Chondrocyte (in vitro differentiated cells): ENCODE results near the gene MAN2A1. TPM values are rescaled to one million over a fixed set of nuclear protein-coding genes. Genes with fewer than 3 reads are reported as not detected.

Experiments
- DNase-seq: peaks from one replicate; pipeline ENCODE4 v3.0.0; 2021; ENCODE audit warnings: mixed read lengths, low spot score
- H3K27ac Mint-ChIP-seq: one replicate; pipeline ENCODE4 v1.8.0; 2021; ENCODE audit warnings: mild to moderate bottlenecking, moderate library complexity, mixed read lengths; ENCODE audit not compliant: unreplicated experiment
- H3K27me3 Mint-ChIP-seq: 2 replicates; pipeline ENCODE4 v1.8.0; 2021; ENCODE audit warnings: low read depth, mixed read lengths
- H3K36me3 Mint-ChIP-seq: 2 replicates; pipeline ENCODE4 v1.8.0; 2021; ENCODE audit warnings: low read depth, mixed read lengths
- H3K4me1 Mint-ChIP-seq: 2 replicates; pipeline ENCODE4 v1.8.0; 2021; ENCODE audit warnings: low read depth, mild to moderate bottlenecking, mixed read lengths
- H3K4me3 Mint-ChIP-seq: one replicate; pipeline ENCODE4 v1.8.0; 2021; ENCODE audit warnings: mild to moderate bottlenecking, moderate library complexity, mixed read lengths; ENCODE audit not compliant: unreplicated experiment
- H3K9me3 Mint-ChIP-seq: 2 replicates; pipeline ENCODE4 v1.8.0; 2021; ENCODE audit warnings: low read depth, mixed read lengths
- CTCF ChIP-seq: fragments of 200-600 bp; sonication (generic); IDR thresholded peaks from 2 replicates; pipeline ENCODE4 v1.5.0; 2021; ENCODE audit warnings: antibody characterized with exemption, mild to moderate bottlenecking, moderate library complexity
- long read RNA-seq: library from polyadenylated mRNA; stranded (forward); transcript quantifications from one replicate; pipeline ENCODE4 v2.0.0, GENCODE V29; 2021
- total RNA-seq: library from RNA; stranded (reverse); gene quantifications from 3 replicates; pipeline ENCODE4 v1.2.1, GENCODE V29; 2021

The MAN2A1 gene
- total RNA-seq: 75.0 to 144 TPM (median 75.7 TPM) in 3 replicates
- long read RNA-seq, full-length matches to known transcripts: 18 of 26 reads
- long read RNA-seq, partial matches to known transcripts: 8 of 26 reads
- long read RNA-seq, other reads (novel, unspliced or antisense): 0 of 26 reads

- no peak for DNase-seq
- peak within 1 kb of the TSS; percentile 97 for H3K27ac Mint-ChIP-seq
- H3K36me3 Mint-ChIP-seq: no peaks in the 10 kb centered on the region
- H3K27me3 Mint-ChIP-seq: no peaks in the 10 kb centered on the region
- peak within 1 kb of the TSS; percentile 83 for H3K4me3 Mint-ChIP-seq
- peaks cover 2% of the 10 kb centered on the region for H3K9me3 Mint-ChIP-seq
- no peak for TF ChIP-seq CTCF
- peaks cover 42% of the 10 kb centered on the region for H3K4me1 Mint-ChIP-seq
Observed at GRCh38 chr5:109689740-109690241, at the start of gene MAN2A1. Gene MAN2A1, plus strand, starts transcription at chr5:109689927. Its CDS starts 491 bp downstream, at chr5:109690418.

GRCh38 chr5:109640976-109641375 is 48.8 kb upstream of the MAN2A1 start:
- Mint-ChIP-seq H3K27me3 (no peaks in the 10 kb centered on the region), H3K27ac (no peak overlapping the region), H3K36me3 (no peaks in the 10 kb centered on the region), H3K4me1 (peaks cover 6% of the 10 kb centered on the region), H3K9me3 (peaks cover 5% of the 10 kb centered on the region), H3K4me3 (no peak overlapping the region)
- no peak for DNase-seq
- no peak for TF ChIP-seq CTCF

- Mint-ChIP-seq H3K27ac (no peak overlapping the region), H3K9me3 (peaks cover 5% of the 10 kb centered on the region), H3K4me1 (peaks cover 6% of the 10 kb centered on the region), H3K4me3 (no peak overlapping the region), H3K36me3 (no peaks in the 10 kb centered on the region), H3K27me3 (no peaks in the 10 kb centered on the region)
- DNase-seq: no peak
- no peak for TF ChIP-seq CTCF
Observed at GRCh38 chr5:109643791-109644350, 45.9 kb upstream of the MAN2A1 start.

DNA sequence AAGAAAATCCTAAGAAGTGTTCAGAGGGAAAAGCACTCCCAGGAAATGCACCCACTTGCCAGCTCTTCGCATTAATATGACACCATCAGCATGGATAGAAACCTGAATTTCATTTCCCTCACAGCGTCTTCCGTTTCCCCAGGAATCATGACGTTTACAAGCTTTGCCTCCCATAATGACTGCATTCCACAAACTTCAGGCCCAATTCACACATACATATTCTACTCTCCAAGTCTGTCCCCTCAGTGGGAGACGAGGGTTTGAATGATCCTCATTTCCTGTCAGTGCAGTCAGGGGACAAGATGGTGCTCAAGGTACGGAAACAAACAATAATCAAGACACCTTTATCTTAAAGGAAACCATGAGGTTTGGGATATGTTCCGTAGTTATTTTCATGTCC is 44.9 kb upstream of the MAN2A1 start:
- TF ChIP-seq CTCF: no peak
- Mint-ChIP-seq H3K4me1 (peaks cover 14% of the 10 kb centered on the region), H3K36me3 (no peaks in the 10 kb centered on the region), H3K27me3 (no peaks in the 10 kb centered on the region), H3K9me3 (peaks cover 5% of the 10 kb centered on the region), H3K27ac (no peak overlapping the region), H3K4me3 (no peak overlapping the region)
- no peak for DNase-seq

DNA sequence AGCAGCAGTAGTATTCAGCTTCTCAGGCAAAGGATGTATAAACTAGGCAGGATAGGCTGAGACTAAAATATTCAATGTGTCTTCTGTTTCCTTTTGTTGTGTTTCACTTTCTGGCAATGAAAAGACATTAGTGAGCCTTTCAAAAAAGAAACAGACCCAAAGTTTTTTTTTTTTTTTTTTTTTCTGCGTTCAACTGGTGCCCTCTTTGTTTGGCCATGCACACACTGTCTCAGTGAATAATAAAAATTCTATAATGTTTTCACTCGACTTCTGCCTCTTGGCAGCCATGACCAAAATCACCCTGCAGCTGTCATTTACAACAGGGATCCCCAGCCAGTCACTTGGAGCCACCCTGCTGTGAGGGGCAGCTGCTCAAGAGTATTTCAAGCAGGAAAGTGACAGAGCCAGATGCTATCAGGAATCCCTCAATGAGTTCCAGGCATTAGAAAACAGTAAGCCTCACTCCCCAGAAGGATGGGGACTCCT is 44.0 kb upstream of the MAN2A1 start:
- no peaks in the 10 kb centered on the region for H3K36me3 Mint-ChIP-seq

More for the DNA sequence above, 44.0 kb upstream of the MAN2A1 start:
- Mint-ChIP-seq H3K27ac (no peak overlapping the region), H3K27me3 (no peaks in the 10 kb centered on the region), H3K9me3 (no peaks in the 10 kb centered on the region), H3K4me3 (no peak overlapping the region), H3K4me1 (peaks cover 15% of the 10 kb centered on the region)
- DNase-seq: no peak
- TF ChIP-seq CTCF: no peak
